Mesothelial cell of epicardium (in vitro differentiated cells): Measurements from ENCODE around the gene GGA3. TPM values are rescaled to one million over a fixed set of nuclear protein-coding genes. Genes with fewer than 3 reads are reported as not detected.

Experiments used
- DNase-seq, 2 experiments: peaks; one replicate each; pipeline ENCODE4 v3.0.0; 2021; ENCODE audit warnings: low spot score in 2 of 2; ENCODE audit not compliant: unreplicated experiment in 2 of 2
- H3K27ac Mint-ChIP-seq: 2 replicates; pipeline ENCODE4 v1.8.0; 2021; ENCODE audit warnings: mixed read lengths
- H3K27me3 Mint-ChIP-seq: 2 replicates; pipeline ENCODE4 v1.8.0; 2021; ENCODE audit warnings: low read depth, mixed read lengths
- H3K36me3 Mint-ChIP-seq: 2 replicates; pipeline ENCODE4 v1.8.0; 2021; ENCODE audit warnings: mixed read lengths
- H3K4me1 Mint-ChIP-seq: 2 replicates; pipeline ENCODE4 v1.8.0; 2021; ENCODE audit warnings: mixed read lengths
- H3K4me3 Mint-ChIP-seq: 2 replicates; pipeline ENCODE4 v1.8.0; 2021; ENCODE audit warnings: mild to moderate bottlenecking, moderate library complexity, mixed read lengths
- H3K9me3 Mint-ChIP-seq: 2 replicates; pipeline ENCODE4 v1.8.0; 2021; ENCODE audit warnings: mixed read lengths
- CTCF ChIP-seq: fragments of 200-600 bp; sonication (generic); IDR thresholded peaks from one replicate; pipeline ENCODE4 v1.5.0; 2021; ENCODE audit warnings: antibody characterized with exemption; ENCODE audit not compliant: unreplicated experiment
- total RNA-seq: library from RNA; stranded (reverse); gene quantifications from 3 replicates; pipeline ENCODE4 v1.2.1, GENCODE V29; 2021

The GGA3 gene
- total RNA-seq, 1 donor from 2014 or later = 61.2 TPM

- Mint-ChIP-seq H3K4me1 (no peaks in the 10 kb centered on the region), H3K9me3 (no peaks in the 10 kb centered on the region), H3K36me3 (peaks cover 20% of the 10 kb centered on the region), H3K27ac (no peak overlapping the region), H3K4me3 (no peak overlapping the region), H3K27me3 (no peaks in the 10 kb centered on the region)
- TF ChIP-seq CTCF = no peak
- DNase-seq = no peak
These were observed 17.1 kb downstream of the GGA3 start for GRCh38 chr17:75244133-75244866.

GRCh38 chr17:75242461-75243042, 18.9 kb downstream of the GGA3 start:
- Mint-ChIP-seq H3K9me3 (no peaks in the 10 kb centered on the region), H3K4me1 (no peaks in the 10 kb centered on the region), H3K36me3 (peaks cover 24% of the 10 kb centered on the region), H3K27ac (no peak overlapping the region), H3K4me3 (no peak overlapping the region), H3K27me3 (no peaks in the 10 kb centered on the region)
- no peak for TF ChIP-seq CTCF
- no peak for DNase-seq

- no peaks in the 10 kb centered on the region for H3K4me1 Mint-ChIP-seq
- no peak for DNase-seq
- no peaks in the 10 kb centered on the region for H3K27me3 Mint-ChIP-seq
- H3K9me3 Mint-ChIP-seq = no peaks in the 10 kb centered on the region
- TF ChIP-seq CTCF = no peak
- no peak overlapping the region for H3K27ac Mint-ChIP-seq
- H3K4me3 Mint-ChIP-seq = no peak overlapping the region
- peaks cover 22% of the 10 kb centered on the region for H3K36me3 Mint-ChIP-seq
These were observed 19.4 kb downstream of the GGA3 start for GRCh38 chr17:75241996-75242460.

- TF ChIP-seq CTCF = no peak
- DNase-seq = no peak
- H3K4me1 Mint-ChIP-seq = no peaks in the 10 kb centered on the region
- H3K36me3 Mint-ChIP-seq = peaks cover 17% of the 10 kb centered on the region
- H3K27me3 Mint-ChIP-seq = no peaks in the 10 kb centered on the region
- no peaks in the 10 kb centered on the region for H3K9me3 Mint-ChIP-seq
- no peak overlapping the region for H3K27ac Mint-ChIP-seq
- no peak overlapping the region for H3K4me3 Mint-ChIP-seq
These were observed 19.9 kb downstream of the GGA3 start for GRCh38 chr17:75241502-75241901.

- Mint-ChIP-seq H3K36me3 (peaks cover 21% of the 10 kb centered on the region), H3K9me3 (no peaks in the 10 kb centered on the region), H3K4me1 (no peaks in the 10 kb centered on the region), H3K27ac (no peak overlapping the region), H3K4me3 (no peak overlapping the region), H3K27me3 (no peaks in the 10 kb centered on the region)
- no peak for TF ChIP-seq CTCF
- no peak for DNase-seq
These were observed 20.3 kb downstream of the GGA3 start for GRCh38 chr17:75241143-75241430.
